HepG2 (cell line): ENCODE measurements around the gene TUBA4A. TPM values are rescaled to one million over a fixed set of nuclear protein-coding genes. Genes with fewer than 3 reads are reported as not detected.
A peak's percentile ranks its signal among the peaks of the same experiment; 100 is the strongest.

ENCODE experiments used
- AHR ChIP-seq: IDR thresholded peaks from 2 replicates; pipeline ENCODE4 v1.6.1; 2018; ENCODE audit warnings: missing genetic modification reagents, missing compliant biosample characterization
- FOXA3 ChIP-seq: IDR thresholded peaks from 2 replicates; pipeline ENCODE4 v1.6.1; 2016; ENCODE audit warnings: missing genetic modification reagents, missing compliant biosample characterization
- HMGA1 ChIP-seq: sonication (generic); formaldehyde crosslinking; conservative IDR thresholded peaks from 2 replicates; pipeline ENCODE4 v1.4.0; 2020; ENCODE audit warnings: missing genetic modification reagents
- IKZF5 ChIP-seq: IDR thresholded peaks from 2 replicates; pipeline ENCODE4 v1.6.1; 2018; ENCODE audit warnings: missing genetic modification reagents, mild to moderate bottlenecking, missing compliant biosample characterization
- KLF11 ChIP-seq: IDR thresholded peaks from 2 replicates; pipeline ENCODE4 v1.6.1; 2016; ENCODE audit warnings: missing compliant biosample characterization
- KMT2B ChIP-seq: IDR thresholded peaks from 2 replicates; pipeline ENCODE4 v1.6.1; 2016; ENCODE audit warnings: missing genetic modification reagents, missing compliant biosample characterization
- MXD3 ChIP-seq: IDR thresholded peaks from 2 replicates; pipeline ENCODE4 v1.6.1; 2016; ENCODE audit warnings: mild to moderate bottlenecking, missing biosample characterization, missing genetic modification reagents
- MYC ChIP-seq: sonication (generic); formaldehyde crosslinking; IDR thresholded peaks from 2 replicates; pipeline ENCODE4 v1.9.0; 2021; ENCODE audit warnings: missing genetic modification reagents, borderline replicate concordance
- NKX3-1 ChIP-seq: sonication (generic); formaldehyde crosslinking; IDR thresholded peaks from 2 replicates; pipeline ENCODE4 v1.5.0; 2020; ENCODE audit warnings: missing genetic modification reagents
- PAX8 ChIP-seq: sonication (generic); formaldehyde crosslinking; IDR thresholded peaks from 2 replicates; pipeline ENCODE4 v1.8.0; 2022; ENCODE audit warnings: mild to moderate bottlenecking, missing genetic modification reagents, borderline replicate concordance
- PCBP2 ChIP-seq: fragments of 200-400 bp; formaldehyde crosslinking; optimal IDR thresholded peaks from 2 replicates; pipeline ENCODE3; 2018; ENCODE audit warnings: low read length, low read depth; ENCODE audit not compliant: poor library complexity, severe bottlenecking
- SKI ChIP-seq: fragments of 450-650 bp; IDR thresholded peaks from one replicate; pipeline ENCODE4 v1.6.1; 2018; ENCODE audit warnings: mild to moderate bottlenecking; ENCODE audit not compliant: partially characterized antibody
- SRSF1 ChIP-seq: fragments of 200-400 bp; formaldehyde crosslinking; optimal IDR thresholded peaks from 2 replicates; pipeline ENCODE3; 2017; ENCODE audit warnings: mild to moderate bottlenecking, low read depth, low read length, moderate library complexity
- ZBTB10 ChIP-seq: sonication (generic); formaldehyde crosslinking; IDR thresholded peaks from 2 replicates; pipeline ENCODE4 v1.4.0; 2020; ENCODE audit warnings: missing genetic modification reagents, borderline replicate concordance
- ZFP1 ChIP-seq: IDR thresholded peaks from 2 replicates; pipeline ENCODE4 v1.6.1; 2016
- ZNF547 ChIP-seq: sonication (generic); formaldehyde crosslinking; IDR thresholded peaks from 2 replicates; pipeline ENCODE4 v1.5.1; 2020; ENCODE audit warnings: mild to moderate bottlenecking, missing genetic modification reagents
- ZNF710 ChIP-seq: sonication (generic); formaldehyde crosslinking; IDR thresholded peaks from 2 replicates; pipeline ENCODE4 v1.5.0; 2020; ENCODE audit warnings: mild to moderate bottlenecking, missing genetic modification reagents, borderline replicate concordance
- polyA plus RNA-seq, 8 experiments: library from polyadenylated mRNA; depleted of rRNA in 3 of 8; stranded (reverse) in 7 of 8; unstranded in 1 of 8; fragments of >200 nt; fragmentation: Illumina TruSeq in 4 of 8; extraction: Trizol in 4 of 8; gene quantifications; 2 replicates each; pipeline versions ENCODE4 v1.2.1 to v1.2.3, GENCODE V29; 2011 to 2016; ENCODE audit warnings: low read depth in 4 of 8, missing spikeins in 1 of 8, mixed read lengths in 1 of 8; ENCODE audit not compliant: insufficient read depth in 1 of 8
- total RNA-seq, 5 experiments: library from RNA; depleted of rRNA; stranded (reverse); fragments of >200 nt; fragmentation: Illumina TruSeq; extraction: Trizol; gene quantifications; 2 replicates each; pipeline ENCODE4 v1.2.3, GENCODE V29; 2016; ENCODE audit warnings: low read depth in 1 of 5
- TF ChIP-seq, protein P1 (sequence below): sonication (generic); formaldehyde crosslinking; IDR thresholded peaks from 2 replicates; pipeline ENCODE4 v1.5.1; 2020; ENCODE audit warnings: mild to moderate bottlenecking, missing genetic modification reagents, moderate library complexity

The TUBA4A gene
- total and polyA plus RNA-seq, 2 of the 13 experiments (the other 11 are each of a cell fraction or from before 2014, with no cell fraction given) = 1.3 to 12.7 TPM

DNA sequence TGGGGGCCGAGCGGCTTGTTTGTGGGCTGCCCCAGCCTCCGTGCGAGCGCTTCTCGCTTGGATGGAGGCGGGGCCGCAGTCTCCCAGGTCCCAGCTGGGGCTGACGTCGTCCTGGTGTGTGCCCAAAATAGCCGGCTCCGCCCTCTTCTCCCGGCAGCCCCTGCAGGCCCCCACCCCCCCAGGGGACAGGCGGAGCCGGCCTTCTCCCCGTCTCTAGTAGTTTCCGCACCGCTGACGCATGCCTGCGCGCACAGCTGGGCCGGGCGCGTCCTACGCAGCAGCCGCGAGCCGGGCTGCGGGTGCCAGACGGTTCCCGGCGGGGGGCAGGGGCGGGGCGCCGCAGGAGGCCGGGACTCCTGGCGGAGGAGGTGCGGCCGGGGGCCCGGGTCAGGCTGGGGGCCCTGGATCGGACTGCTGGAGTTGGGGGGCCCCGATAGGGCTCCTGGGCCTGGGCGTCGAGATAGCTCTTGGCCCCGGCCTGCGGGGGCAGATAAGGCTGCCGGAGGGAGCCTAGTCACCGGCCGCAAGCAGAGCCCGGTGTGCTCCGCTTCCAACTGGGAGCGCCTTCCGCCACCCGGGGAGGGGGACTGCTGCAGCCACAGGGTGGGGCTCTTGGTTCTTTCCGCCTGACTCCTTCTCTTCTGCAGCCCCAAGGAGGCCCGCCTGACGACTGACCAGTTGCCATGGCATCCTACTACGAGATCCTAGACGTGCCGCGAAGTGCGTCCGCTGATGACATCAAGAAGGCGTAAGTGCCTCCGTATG, 25.6 kb upstream of the TUBA4A start, which contains the start of gene DNAJB2 (continued):
- TF ChIP-seq ZNF710 (CRISPR knock-in tag) = no peak
- 0 out of 2 replicates have a peak, but pooled peaks have one; percentile 42 for TF ChIP-seq ZBTB10 (CRISPR knock-in tag)
- TF ChIP-seq FOXA3 (CRISPR knock-in tag) = peak; percentile 66
- TF ChIP-seq AHR (CRISPR knock-in tag) = no peak
- TF ChIP-seq MXD3 (CRISPR knock-in tag) = peak; percentile 94
- TF ChIP-seq SKI = peak; percentile 54
- 0 out of 2 replicates have a peak, but pooled peaks have one; percentile 41 for TF ChIP-seq KLF11 (CRISPR knock-in tag)
- no peak for TF ChIP-seq ZNF547 (CRISPR knock-in tag)
- no peak for TF ChIP-seq HMGA1 (CRISPR knock-in tag)
- TF ChIP-seq SRSF1 = peak; percentile 67
- TF ChIP-seq PCBP2 = no peak
- 0 out of 2 replicates have a peak, but pooled peaks have one; percentile 57 for TF ChIP-seq NKX3-1 (CRISPR knock-in tag)
- no peak for TF ChIP-seq PAX8 (CRISPR knock-in tag)
- TF ChIP-seq MYC (CRISPR knock-in tag) = peak; percentile 87
- TF ChIP-seq KMT2B = peak; percentile 70
- TF ChIP-seq, protein P1, sequence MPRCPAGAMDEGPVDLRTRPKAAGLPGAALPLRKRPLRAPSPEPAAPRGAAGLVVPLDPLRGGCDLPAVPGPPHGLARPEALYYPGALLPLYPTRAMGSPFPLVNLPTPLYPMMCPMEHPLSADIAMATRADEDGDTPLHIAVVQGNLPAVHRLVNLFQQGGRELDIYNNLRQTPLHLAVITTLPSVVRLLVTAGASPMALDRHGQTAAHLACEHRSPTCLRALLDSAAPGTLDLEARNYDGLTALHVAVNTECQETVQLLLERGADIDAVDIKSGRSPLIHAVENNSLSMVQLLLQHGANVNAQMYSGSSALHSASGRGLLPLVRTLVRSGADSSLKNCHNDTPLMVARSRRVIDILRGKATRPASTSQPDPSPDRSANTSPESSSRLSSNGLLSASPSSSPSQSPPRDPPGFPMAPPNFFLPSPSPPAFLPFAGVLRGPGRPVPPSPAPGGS = peak; percentile 71; the same call in 1 of the 2 replicates
- TF ChIP-seq IKZF5 (CRISPR knock-in tag) = peak; percentile 88
- TF ChIP-seq ZFP1 (CRISPR knock-in tag) = no peak
